Middle frontal gyrus (tissue), 1 donor: ENCODE data around the gene ZNF91.
"Not testable (repeated sequence)": the region's sequence is repeated elsewhere in the genome, so short reads cannot be mapped to it uniquely, and the experiment has no call there.

Experiments used
- DNase-seq: peaks from one replicate; pipeline ENCODE4 v3.0.0-alpha.2; 2015; ENCODE audit warnings: low spot score; ENCODE audit errors: extremely low spot score

ZNF91 gene

GRCh38 chr19:23395041-23395721 is at the start of gene ZNF91:
Gene ZNF91 (minus strand): TSS chr19:23395471. CDS start chr19:23395354, 117 bp downstream.
- peak; percentile 96 for DNase-seq

GRCh38 chr19:23440791-23441190 is 45.5 kb upstream of the ZNF91 start:
- DNase-seq, result no peak

DNA sequence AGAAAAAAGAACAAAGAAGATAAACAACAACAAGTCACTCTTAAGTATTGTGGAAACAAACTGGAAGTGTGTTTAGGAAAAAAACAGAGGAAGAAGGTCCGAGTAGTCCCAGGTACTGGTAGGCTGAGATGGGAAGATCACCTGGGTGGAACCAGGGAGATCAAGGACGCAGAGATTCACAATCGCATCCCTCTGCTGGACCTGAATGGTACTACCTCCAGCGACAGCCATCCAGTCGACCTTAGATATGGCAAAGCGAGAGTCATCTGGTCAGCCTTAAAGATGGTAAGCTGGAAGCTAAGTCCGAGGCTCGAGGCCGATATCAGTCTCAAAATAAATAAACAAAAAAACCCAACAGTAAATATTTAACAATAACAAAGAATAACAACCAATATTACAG is 44.9 kb upstream of the ZNF91 start:
- no peak for DNase-seq

GRCh38 chr19:23439623-23440022 is 44.4 kb upstream of the ZNF91 start:
- no peak for DNase-seq

DNA sequence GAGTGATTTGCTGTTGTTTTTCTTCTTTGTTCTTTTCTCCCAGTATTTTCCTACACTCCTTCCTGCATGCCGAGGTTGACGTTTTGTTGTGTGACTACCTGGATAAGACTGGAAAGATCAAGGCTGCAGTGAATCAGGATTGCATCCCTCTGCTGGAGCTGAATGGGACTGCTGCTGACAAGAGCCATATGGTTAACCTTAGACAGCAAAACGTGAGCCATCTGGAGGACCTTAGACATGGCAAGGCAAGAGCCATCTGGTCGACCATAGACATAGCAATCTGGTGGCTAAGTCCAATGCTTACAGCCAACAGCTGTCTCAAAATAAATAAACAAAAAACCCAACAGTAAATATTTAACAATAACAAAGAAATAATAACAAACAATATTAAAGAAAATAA is 42.6 kb upstream of the ZNF91 start:
- DNase-seq, result no peak

DNA sequence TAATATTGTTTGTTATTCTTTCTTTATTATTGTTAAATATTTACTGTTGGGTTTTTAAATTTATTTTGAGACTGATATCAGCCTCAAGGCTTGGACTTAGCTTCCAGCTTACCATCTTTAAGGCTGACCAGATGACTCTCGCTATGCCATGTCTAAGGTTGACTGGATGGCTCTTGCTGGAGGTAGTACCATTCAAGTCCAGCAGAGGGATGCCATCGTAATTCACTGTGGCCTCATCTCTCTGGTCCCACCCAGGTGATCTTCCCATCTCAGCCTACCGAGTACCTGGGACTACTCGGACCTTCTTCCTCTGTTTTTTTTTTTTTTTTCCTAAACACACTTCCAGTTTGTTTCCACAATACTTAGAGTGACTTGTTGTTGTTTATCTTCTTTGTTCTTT is 41.7 kb upstream of the ZNF91 start:
- no peak for DNase-seq

- DNase-seq, result no peak
Observed at GRCh38 chr19:23436318-23436717, 41.0 kb upstream of the ZNF91 start.

DNA sequence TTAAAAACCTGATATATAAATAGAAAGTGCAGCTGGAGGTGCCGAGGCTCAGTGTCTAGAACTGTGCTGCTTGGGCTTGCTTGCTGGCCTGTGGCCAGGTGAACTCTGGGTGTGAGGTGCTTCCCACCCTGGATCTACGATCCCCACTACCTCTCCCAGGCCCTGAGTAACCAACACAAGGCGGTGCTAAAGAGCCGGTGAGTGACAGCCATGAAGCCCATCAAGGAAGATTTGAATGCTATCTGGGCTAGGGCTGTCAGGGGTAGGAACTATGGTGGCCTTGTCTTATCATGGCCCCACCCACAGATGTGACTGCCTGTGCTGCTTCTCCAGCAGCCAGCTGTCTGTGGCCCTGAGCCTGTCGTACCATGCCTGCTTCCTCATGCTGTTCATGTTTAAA is 25.6 kb upstream of the ZNF91 start:
- no peak for DNase-seq

DNA sequence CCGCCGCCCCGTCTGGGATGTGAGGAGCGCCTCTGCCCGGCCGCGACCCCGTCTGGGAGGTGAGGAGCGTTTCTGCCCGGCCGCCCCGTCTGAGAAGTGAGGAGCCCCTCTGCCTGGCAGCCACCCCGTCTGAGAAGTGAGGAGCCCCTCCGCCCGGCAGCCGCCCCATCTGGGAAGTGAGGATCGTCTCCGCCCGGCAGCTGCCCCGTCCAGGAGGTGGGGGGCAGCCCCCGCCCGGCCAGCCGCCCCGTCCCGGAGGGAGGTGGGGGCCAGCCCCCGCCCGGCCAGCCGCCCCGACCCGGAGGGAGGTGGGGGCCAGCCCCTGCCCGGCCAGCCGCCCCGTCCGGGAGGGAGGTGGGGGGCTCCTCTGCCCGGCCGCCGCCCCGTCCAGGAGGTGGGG is 24.0 kb upstream of the ZNF91 start:
- DNase-seq, result not testable (repeated sequence)

DNA sequence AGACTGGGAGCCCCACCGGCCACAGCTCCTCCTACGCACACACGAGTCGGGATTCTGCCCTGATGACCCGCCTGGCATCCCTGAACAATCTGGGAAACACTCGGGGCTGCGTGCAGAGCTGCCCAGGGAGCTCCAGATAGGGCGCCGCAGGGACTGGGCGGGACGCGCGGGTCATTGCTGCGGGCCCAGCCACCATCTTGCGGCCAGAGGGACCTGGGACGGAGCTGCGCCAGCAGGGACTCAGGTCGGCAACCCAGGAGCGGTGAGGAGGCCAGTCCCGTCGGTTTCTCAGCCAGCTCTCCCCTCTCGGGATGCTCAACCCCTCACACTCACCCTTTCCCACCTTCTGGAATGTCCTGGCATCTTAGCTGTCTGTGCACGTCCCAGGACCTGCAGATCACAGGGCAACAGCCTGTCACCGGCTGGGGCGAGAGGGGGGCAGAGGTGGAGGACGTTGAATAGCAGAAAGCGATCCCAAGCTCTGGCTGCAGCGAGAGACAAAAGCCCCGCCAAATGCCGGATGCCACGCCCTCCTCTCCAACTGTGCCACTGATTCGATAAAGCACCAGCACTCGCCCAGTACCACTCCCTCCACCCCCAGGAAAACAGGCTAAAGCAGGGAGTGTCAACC is 20.4 kb upstream of the ZNF91 start:
- no peak for DNase-seq

GRCh38 chr19:23415034-23415433 is 19.8 kb upstream of the ZNF91 start:
- no peak for DNase-seq

- no peak for DNase-seq
Observed at GRCh38 chr19:23410155-23410554, 14.9 kb upstream of the ZNF91 start.

DNA sequence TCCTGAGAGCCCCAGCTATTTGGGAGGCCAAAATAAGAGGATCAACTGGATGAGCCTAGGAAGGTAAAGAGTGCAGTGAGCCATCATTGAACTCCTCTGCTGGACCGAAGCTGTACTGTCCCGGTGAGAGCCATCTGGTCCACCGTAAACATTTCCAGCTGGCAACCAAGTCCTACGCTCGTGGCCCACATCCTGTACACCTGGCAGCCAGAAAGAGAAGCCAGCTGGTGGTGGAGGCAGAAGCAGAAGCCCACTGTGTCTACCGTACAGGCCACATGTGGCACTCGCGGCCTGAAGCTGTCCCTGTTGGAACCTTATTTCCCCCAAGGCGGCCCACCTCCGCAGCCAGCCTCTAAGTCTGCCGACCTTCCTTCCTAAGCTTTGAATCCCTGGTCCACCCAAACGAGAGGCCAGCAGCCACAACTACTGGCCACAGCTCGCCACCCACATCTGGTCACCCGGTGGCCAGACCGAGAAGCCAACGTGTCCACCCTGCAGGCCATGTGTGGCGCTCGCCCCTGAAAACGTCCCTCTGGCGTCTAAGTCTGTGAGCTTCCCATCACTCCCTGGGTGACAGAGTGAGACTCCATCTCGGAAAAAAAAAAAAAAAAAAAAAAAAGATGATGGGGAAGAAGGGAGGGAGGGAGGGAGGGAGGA is 14.2 kb upstream of the ZNF91 start:
- DNase-seq, result no peak

DNA sequence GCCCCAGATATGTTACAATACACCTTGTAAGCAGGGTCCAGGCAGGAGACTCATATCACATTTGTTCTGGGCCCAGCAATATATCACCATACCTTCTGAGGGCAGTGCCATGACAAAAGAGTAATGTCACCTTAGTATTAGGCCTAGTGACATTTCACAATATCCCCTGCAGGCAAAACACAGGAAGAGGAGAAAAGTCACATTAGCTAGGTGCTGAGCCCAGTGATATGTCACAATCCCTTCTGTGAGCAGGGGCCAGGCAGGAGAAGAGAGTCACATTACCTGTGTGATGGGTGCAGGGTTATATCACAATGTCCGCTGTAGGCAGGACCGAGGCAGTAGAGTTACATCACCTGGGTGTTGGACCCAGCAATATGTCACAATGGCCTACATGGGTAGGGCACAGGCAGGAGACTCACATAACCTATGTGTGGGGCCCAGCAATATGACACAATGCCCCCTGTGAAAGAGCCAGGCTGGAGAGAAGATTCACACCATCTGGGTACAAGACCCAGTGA is 12.4 kb upstream of the ZNF91 start:
- DNase-seq, result no peak

DNA sequence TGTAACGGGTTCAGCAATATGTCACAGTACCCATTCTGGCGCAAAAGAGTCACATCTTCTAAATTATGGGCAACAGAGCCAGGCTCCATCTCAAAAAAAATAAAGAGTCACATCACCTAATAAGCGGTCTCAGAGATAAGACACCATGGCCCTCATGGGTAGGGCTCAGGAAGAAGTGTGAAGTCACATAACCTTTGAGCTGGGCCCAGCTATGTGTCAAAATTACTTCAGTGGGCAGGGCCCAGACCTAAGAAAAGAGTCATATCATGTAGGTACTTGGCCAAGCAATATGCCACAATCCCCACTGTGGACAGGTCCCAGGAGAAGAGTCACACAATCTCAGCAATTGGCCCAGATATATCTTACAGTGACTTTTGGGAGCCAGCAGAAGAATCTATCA is 11.4 kb upstream of the ZNF91 start:
- no peak for DNase-seq

DNA sequence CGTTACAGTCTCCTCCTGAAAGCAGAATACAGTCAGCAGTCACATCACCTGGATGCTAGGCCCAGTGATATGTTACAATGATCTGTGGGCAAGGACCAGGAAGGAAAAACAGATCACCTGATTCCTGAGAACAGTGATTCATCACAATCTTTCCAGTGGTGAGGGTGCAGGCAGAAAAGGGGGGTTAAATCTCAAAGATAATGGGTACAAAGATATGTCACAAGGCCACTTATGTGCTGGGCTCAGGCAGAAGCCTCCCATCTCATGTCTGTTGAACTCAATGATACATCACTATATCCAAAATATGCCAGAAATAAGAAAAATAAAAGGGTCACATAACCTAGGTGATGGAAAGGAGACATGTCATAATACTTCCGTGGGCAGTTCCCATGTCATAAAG is 10.8 kb upstream of the ZNF91 start:
- DNase-seq, result no peak

DNA sequence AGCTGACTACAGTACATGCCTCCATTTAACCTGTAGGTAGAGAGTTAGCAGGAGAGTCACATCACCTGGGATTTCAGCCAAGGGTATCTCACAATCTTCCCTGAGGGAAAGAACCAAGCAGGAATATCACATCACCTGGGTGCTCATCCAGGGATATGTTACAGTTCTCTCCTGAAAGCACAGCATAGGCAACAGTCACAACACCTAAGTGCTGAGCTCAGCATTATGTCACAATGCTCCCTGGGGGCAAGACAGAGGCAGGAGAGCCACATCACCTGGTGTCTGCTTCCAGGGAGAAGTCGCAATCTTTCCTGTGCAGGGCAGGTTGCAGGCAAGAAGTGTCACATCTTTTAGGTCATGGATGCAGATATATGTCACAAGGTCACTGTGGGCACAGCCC is 9.4 kb upstream of the ZNF91 start:
- no peak for DNase-seq

DNA sequence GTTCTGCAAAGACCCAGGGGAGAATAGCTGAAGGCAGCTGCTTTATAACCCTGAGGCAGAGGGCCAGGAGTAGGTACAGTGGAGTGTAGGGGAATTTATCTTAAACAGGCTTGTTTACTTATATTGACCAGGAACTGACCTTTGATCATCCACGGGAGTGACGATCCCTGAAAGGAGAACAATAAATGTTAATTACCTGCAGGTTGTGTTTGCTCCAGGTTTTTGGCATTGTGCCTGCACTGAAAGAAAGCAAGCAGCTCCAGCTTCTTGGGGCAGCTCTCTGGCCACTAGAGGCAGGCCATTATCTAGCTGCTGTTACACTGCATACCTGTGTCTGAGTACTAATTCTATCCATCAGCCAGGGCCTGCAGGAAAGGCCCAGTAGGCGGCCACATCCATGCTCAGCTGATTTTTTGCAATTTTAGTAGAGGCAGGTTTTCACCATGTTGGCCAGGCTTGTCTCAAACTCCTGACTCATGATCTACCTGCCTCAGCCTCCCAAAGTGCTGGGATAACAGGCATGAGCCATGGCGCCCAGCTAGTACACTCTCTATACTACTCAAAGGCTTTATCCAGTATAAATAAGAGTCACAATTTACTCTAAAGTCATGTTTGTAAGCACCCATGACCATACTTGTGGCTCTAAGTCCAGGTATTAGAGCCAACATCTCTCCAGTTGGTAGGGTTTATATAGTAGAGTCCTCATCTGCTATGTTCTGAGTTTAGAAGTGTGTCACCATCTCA is 8.5 kb upstream of the ZNF91 start:
- DNase-seq, result no peak

DNA sequence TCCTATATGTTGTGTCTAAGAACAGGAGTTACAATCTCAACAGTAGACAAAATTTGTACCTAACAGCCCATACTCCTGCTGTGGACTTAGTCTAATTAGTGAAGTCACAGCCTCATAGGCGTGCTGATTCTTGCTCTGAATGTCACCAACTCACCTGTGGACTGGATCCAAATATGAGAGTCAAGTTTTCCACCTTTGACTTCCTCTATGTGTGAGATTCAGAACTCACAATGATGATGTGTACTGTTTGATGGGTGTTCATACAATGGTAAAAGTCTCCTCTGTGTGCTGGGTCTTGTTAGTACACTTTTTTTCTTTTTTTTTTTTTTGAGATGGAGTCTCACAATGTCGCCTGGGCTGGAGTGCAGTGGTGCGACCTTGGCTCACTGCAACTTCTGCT is 7.8 kb upstream of the ZNF91 start:
- DNase-seq, result no peak

DNA sequence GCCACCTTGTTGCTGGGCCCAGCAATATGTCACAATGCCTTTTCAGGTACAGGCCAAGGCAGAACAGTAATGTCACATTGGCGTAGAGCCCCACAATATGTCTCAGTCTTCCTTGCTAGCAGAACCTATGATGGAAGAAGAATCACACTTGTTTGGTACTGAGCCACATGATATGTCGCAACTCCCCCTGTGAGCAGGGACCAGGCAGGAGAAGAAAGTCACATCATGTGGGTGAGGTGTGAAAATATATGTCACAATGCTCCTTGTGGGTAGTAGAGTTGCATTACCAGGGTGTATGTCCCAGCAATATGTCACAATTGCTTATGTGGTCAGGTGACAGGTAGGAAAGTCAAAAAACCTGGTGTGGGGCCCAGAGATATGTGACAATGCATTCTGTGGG is 7.1 kb upstream of the ZNF91 start:
- no peak for DNase-seq

DNA sequence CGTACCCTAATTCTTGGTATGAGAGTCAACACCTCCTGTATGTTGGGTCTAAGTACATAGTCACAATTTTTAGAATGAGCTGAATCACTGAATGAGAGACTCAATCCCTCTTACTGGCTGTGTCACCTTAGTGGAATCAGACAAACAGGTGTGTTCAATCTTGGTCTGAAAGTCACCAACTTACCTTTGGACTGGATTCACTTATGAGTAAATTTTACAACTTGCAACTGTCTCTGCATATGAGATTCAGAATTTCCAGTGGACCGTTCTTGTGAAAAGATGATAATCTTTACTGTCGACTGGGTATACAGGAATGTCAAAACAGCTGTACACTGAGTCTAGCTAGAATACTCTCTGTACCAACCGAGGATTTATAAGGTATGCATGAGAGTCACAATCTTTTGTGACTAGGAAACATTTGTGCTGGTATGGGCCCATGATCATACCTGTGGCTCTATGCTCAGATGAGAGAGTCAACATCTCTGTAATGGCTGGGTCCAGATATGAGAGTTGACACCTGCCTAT is 5.9 kb upstream of the ZNF91 start:
- DNase-seq, result no peak

DNA sequence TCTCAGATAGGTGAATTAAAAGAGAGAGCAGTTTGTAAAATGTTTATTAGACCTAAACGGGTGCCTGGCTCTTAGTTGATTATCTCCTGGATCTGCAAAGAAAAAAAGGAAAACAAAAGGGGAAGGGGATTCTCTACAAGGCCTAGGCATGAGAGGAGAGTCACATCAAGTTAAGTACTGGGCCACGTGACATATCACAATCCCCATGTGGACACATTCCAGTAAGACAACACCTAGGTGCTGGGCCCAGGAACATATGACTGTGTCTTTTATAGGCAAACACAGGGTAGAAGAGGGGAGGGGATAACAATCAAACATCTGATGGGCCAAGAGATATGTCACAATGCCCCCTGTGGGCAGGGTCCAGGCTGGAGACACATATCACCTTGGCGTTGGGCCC is 4.2 kb upstream of the ZNF91 start:
- DNase-seq, result no peak
